Mammary epithelial cell (primary cell): ENCODE data around the gene MIPEP.

Experiments used
- EZH2 ChIP-seq: IDR thresholded peaks from 2 replicates; pipeline ENCODE4 v1.6.1; 2012; ENCODE audit warnings: low read length, inconsistent platforms, borderline replicate concordance
- TF ChIP-seq, protein P1 (sequence below), 2 donors: IDR thresholded peaks in 1 of 2; conservative IDR thresholded peaks in 1 of 2; 2 replicates each; pipeline ENCODE4 v1.5.1; 2011 to 2012; ENCODE audit warnings: inconsistent platforms in 2 of 2, low read length in 2 of 2, mild to moderate bottlenecking in 2 of 2, control low read depth in 1 of 2, low read depth in 1 of 2; ENCODE audit not compliant: insufficient read depth in 1 of 2; ENCODE audit errors: extremely low read depth in 1 of 2

DNA sequence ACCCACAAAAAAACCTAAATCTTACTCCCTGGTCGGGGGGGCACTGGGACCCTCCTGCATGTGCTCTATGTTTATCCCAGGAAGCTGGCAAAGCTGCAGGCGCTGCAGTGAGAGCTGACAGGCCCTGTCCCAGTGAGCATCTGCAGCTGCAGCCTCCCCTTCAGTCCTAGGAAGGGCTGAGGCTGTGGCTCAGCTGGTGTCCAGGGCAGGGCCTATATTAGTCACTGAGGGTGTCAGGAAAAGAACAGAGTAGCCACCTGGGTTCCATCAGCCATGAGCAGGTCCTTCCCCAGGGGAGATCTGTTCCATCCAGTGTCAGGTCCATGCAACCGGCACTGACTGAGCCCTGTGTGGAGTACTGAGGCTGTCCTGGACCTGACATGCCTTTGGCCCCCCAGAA, 198.5 kb downstream of the MIPEP start:
- TF ChIP-seq EZH2: no peak
- TF ChIP-seq, protein P1, sequence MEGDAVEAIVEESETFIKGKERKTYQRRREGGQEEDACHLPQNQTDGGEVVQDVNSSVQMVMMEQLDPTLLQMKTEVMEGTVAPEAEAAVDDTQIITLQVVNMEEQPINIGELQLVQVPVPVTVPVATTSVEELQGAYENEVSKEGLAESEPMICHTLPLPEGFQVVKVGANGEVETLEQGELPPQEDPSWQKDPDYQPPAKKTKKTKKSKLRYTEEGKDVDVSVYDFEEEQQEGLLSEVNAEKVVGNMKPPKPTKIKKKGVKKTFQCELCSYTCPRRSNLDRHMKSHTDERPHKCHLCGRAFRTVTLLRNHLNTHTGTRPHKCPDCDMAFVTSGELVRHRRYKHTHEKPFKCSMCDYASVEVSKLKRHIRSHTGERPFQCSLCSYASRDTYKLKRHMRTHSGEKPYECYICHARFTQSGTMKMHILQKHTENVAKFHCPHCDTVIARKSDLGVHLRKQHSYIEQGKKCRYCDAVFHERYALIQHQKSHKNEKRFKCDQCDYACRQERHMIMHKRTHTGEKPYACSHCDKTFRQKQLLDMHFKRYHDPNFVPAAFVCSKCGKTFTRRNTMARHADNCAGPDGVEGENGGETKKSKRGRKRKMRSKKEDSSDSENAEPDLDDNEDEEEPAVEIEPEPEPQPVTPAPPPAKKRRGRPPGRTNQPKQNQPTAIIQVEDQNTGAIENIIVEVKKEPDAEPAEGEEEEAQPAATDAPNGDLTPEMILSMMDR (conservative IDR thresholded peaks at IDR 0.05 in 1 of 2, IDR thresholded peaks at IDR 0.05 in 1 of 2; ENCODE audit: extremely low read depth in 1 of 2, insufficient read depth in 1 of 2, low read depth in 1 of 2, low read length in 2 of 2): no peak
